GM12872 (cell line): ENCODE data around the gene DNAJC5G.

Source experiments
- TF ChIP-seq, protein P1 (sequence below): IDR thresholded peaks from 3 replicates; pipeline ENCODE4 v1.5.1; 2011; ENCODE audit warnings: low read depth, mild to moderate bottlenecking, low read length, moderate library complexity; ENCODE audit not compliant: insufficient read depth

Gene DNAJC5G

DNA sequence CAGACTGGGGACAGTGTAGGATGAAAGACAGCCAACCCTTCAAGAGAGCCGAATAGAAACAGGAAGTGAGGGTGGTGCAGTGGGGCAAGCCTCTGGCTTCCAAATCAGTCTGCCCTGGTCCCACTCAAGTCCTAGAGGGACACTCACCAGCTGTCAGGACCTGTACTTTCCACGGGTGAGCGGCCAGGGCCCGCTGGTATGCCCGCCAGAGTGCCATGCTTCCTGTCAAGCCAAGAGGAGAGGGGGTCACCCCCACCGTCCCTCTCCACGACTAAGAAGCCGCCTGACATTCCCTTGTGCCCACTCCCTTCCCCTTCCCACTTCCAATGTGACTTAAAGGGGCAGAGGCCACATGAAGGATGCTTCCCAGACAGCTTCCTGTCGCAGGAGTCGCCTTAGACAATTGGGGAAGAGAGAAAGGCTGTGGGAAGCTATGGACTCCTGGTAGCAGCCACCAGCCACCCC lies 47.1 kb downstream of the DNAJC5G start:
- TF ChIP-seq, protein P1, sequence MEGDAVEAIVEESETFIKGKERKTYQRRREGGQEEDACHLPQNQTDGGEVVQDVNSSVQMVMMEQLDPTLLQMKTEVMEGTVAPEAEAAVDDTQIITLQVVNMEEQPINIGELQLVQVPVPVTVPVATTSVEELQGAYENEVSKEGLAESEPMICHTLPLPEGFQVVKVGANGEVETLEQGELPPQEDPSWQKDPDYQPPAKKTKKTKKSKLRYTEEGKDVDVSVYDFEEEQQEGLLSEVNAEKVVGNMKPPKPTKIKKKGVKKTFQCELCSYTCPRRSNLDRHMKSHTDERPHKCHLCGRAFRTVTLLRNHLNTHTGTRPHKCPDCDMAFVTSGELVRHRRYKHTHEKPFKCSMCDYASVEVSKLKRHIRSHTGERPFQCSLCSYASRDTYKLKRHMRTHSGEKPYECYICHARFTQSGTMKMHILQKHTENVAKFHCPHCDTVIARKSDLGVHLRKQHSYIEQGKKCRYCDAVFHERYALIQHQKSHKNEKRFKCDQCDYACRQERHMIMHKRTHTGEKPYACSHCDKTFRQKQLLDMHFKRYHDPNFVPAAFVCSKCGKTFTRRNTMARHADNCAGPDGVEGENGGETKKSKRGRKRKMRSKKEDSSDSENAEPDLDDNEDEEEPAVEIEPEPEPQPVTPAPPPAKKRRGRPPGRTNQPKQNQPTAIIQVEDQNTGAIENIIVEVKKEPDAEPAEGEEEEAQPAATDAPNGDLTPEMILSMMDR = no peak

DNA sequence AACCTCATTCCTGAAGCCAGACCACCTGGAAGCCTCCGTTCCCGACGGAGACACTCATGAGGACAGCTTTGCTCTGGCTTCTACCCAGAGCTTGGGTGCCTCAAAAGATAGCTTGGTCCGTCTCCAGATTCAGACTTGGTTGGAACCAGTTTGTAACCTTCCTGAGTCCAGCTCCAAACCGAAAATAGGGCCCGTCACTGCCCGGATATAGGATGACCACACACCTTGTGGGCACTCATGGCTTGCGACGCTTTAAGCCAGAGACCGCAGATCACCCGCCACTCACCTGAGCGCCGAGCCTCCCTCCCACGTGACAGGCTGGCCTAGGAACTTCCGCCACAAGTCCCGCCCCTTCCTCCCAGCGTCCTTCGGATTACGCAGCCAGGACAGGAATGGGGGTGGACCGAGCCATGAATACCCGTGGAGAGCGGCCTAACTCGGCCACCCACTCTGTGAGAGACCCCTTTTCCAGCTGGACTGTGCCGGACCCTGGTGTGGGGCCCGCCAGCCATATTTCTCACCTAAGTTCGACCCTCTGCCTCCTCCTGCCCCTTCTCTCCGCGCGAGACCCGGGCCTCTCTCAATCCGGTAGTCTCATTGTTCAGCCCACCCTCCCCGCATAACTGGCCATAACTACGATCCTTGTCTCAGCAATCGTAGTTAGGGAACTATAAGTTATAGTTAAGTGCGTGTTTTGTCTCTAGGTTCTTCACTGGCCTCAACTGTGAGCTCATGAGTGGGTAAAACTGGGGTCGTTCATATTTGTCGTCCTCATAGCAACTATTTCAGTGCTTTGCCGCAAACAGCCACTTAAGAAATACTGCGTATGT lies 47.7 kb downstream of the DNAJC5G start, which contains the start of gene MPV17:
MPV17 (minus strand) TSS at position 332 of the 830 bp plus-strand sequence. CDS start 580 bp downstream, outside the sequence.
- TF ChIP-seq, protein P1 = no peak

DNA sequence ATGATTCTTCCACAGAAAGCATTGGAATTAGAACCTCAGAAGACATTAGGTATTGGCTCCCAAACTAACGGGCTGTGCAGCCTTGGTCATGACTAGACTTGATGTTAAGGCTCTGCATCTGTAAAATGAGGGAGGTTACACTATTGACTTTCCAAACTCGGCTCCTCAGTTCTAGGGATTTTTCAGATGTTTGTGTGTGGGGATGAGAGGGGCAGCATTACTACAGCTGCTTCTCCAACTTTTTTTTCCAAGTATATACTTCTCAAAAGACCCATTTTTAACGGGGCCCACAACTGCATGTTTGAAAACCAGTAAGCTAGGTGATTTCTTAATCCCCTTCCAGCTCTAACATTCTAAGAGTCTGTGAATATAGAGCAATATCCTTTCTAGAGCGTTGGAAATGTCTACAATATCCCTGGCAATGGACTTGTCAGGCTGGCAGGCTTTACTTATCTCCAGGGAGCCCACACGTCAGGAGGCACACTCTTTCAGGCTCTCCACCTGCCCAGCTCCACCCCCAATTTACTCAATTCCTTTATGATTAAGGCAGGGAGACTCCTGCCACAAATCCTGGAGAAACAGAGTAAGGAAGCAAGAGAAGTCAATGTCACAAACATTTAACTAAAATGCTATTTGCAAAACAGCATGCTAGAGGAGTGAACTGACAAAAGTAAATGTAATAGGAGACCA lies 48.5 kb downstream of the DNAJC5G start:
- TF ChIP-seq, protein P1 = no peak

DNA sequence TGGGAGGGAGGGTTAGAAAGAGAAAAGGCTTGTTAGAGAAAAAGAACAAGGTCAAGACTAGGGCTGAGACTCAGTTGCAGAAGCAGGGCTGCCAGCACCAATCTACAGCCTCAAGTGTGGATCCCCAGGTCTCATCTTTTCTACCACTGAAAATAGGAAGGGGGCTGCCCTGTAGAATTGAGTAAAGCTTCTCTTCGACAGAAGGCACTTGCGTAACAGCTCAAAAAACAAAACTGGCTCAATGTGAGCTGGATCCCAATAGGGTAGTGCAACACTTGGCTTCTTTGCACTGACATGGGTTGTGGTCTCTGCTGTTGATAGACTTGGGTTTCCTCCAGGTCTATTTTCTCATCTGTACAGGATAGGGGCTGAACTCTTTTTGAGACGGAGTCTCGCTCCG lies 49.5 kb downstream of the DNAJC5G start:
- TF ChIP-seq, protein P1 = no peak
